HepG2 (cell line): ENCODE data around the gene CCDC116. TPM values are rescaled to one million over a fixed set of nuclear protein-coding genes. Genes with fewer than 3 reads are reported as not detected.

Experiments used
- ASH2L ChIP-seq: fragments of 300-600, 200-600 bp; sonication (generic); IDR thresholded peaks from 2 replicates; pipeline ENCODE4 v1.7.0; 2017; ENCODE audit warnings: low read depth, mild to moderate bottlenecking, moderate library complexity, mixed read lengths, low read length; ENCODE audit not compliant: insufficient read length
- FOSL2 ChIP-seq: sonication (generic); formaldehyde crosslinking; IDR thresholded peaks from 2 replicates; pipeline ENCODE4 v1.4.0; 2020; ENCODE audit warnings: missing genetic modification reagents
- FOXM1 ChIP-seq: sonication (generic); formaldehyde crosslinking; IDR thresholded peaks from 2 replicates; pipeline ENCODE4 v1.5.0; 2020; ENCODE audit warnings: missing genetic modification reagents
- FOXP4 ChIP-seq: sonication (generic); formaldehyde crosslinking; IDR thresholded peaks from 2 replicates; pipeline ENCODE4 v1.4.0; 2020; ENCODE audit warnings: missing genetic modification reagents
- HOXA9 ChIP-seq: sonication (generic); formaldehyde crosslinking; IDR thresholded peaks from 2 replicates; pipeline ENCODE4 v1.8.1; 2022; ENCODE audit warnings: missing genetic modification reagents, mild to moderate bottlenecking, moderate library complexity, borderline replicate concordance
- KLF11 ChIP-seq: IDR thresholded peaks from 2 replicates; pipeline ENCODE4 v1.6.1; 2016; ENCODE audit warnings: missing compliant biosample characterization
- LCORL ChIP-seq, 2 experiments: fragments of 450-650 bp in 1 of 2; sonication (generic) in 1 of 2; formaldehyde crosslinking in 1 of 2; IDR thresholded peaks; 2 replicates each; pipeline versions ENCODE4 v1.5.0 to v1.6.1; 2017 to 2020; ENCODE audit warnings: antibody characterized with exemption in 1 of 2, missing genetic modification reagents in 1 of 2
- MXD3 ChIP-seq: IDR thresholded peaks from 2 replicates; pipeline ENCODE4 v1.6.1; 2016; ENCODE audit warnings: mild to moderate bottlenecking, missing biosample characterization, missing genetic modification reagents
- STAT6 ChIP-seq: sonication (generic); formaldehyde crosslinking; IDR thresholded peaks from 2 replicates; pipeline ENCODE4 v1.4.0; 2020; ENCODE audit warnings: missing genetic modification reagents, mild to moderate bottlenecking, borderline replicate concordance
- TAF1 ChIP-seq: sonication (generic); formaldehyde crosslinking; IDR thresholded peaks from 2 replicates; pipeline ENCODE4 v1.4.0; 2020; ENCODE audit warnings: missing genetic modification reagents
- ZBED4 ChIP-seq: sonication (generic); formaldehyde crosslinking; IDR thresholded peaks from 2 replicates; pipeline ENCODE4 v1.4.0; 2020; ENCODE audit warnings: missing genetic modification reagents, borderline replicate concordance
- ZBTB7B ChIP-seq: sonication (generic); formaldehyde crosslinking; IDR thresholded peaks from 2 replicates; pipeline ENCODE4 v1.4.0; 2020; ENCODE audit warnings: missing genetic modification reagents
- ZFY ChIP-seq: sonication (generic); formaldehyde crosslinking; IDR thresholded peaks from 2 replicates; pipeline ENCODE4 v1.4.0; 2020; ENCODE audit warnings: missing genetic modification reagents
- ZNF235 ChIP-seq: sonication (generic); formaldehyde crosslinking; IDR thresholded peaks from 2 replicates; pipeline ENCODE4 v1.8.1; 2023; ENCODE audit warnings: mild to moderate bottlenecking, missing genetic modification reagents, borderline replicate concordance
- ZNF256 ChIP-seq: sonication (generic); formaldehyde crosslinking; conservative IDR thresholded peaks from 2 replicates; pipeline ENCODE4 v1.4.0; 2020; ENCODE audit warnings: missing genetic modification reagents
- ZNF446 ChIP-seq: sonication (generic); formaldehyde crosslinking; IDR thresholded peaks from 2 replicates; pipeline ENCODE4 v1.5.0; 2020; ENCODE audit warnings: mild to moderate bottlenecking, missing genetic modification reagents
- ZNF619 ChIP-seq: sonication (generic); formaldehyde crosslinking; IDR thresholded peaks from 2 replicates; pipeline ENCODE4 v1.4.0; 2020; ENCODE audit warnings: mild to moderate bottlenecking, missing genetic modification reagents
- ZZZ3 ChIP-seq: sonication (generic); formaldehyde crosslinking; IDR thresholded peaks from 2 replicates; pipeline ENCODE4 v1.4.0; 2020; ENCODE audit warnings: missing genetic modification reagents, mild to moderate bottlenecking, borderline replicate concordance
- polyA plus RNA-seq, 8 experiments: library from polyadenylated mRNA; depleted of rRNA in 3 of 8; stranded (reverse) in 7 of 8; unstranded in 1 of 8; fragments of >200 nt; fragmentation: Illumina TruSeq in 4 of 8; extraction: Trizol in 4 of 8; gene quantifications; 2 replicates each; pipeline versions ENCODE4 v1.2.1 to v1.2.3, GENCODE V29; 2011 to 2016; ENCODE audit warnings: low read depth in 4 of 8, missing spikeins in 1 of 8, mixed read lengths in 1 of 8; ENCODE audit not compliant: insufficient read depth in 1 of 8
- total RNA-seq, 5 experiments: library from RNA; depleted of rRNA; stranded (reverse); fragments of >200 nt; fragmentation: Illumina TruSeq; extraction: Trizol; gene quantifications; 2 replicates each; pipeline ENCODE4 v1.2.3, GENCODE V29; 2016; ENCODE audit warnings: low read depth in 1 of 5

The CCDC116 gene
- total and polyA plus RNA-seq, 2 of the 13 experiments (the other 11 are each of a cell fraction or from before 2014, with no cell fraction given): 0.15 to 0.33 TPM

- TF ChIP-seq ZBED4 (CRISPR knock-in tag) (peak; percentile 72; the same call in 1 of the 2 replicates), HOXA9 (0 out of 2 replicates have a peak, but pooled peaks have one; percentile 45), ZNF619 (CRISPR knock-in tag) (no peak; the same call in 1 of the 2 replicates), MXD3 (CRISPR knock-in tag) (peak; percentile 96), STAT6 (peak; percentile 81; the same call in 1 of the 2 replicates), ZNF235 (CRISPR knock-in tag) (peak; percentile 87), TAF1 (peak; percentile 79), ZNF256 (CRISPR knock-in tag) (peak; percentile 97), FOXM1 (CRISPR knock-in tag) (peak; percentile 81; the same call in 1 of the 2 replicates), LCORL (IDR thresholded peaks at IDR 0.05) (no peak), LCORL (CRISPR knock-in tag; IDR thresholded peaks at IDR 0.05) (peak; percentile 76), ZZZ3 (peak; percentile 77), FOXP4 (peak; percentile 64), ZBTB7B (CRISPR knock-in tag) (peak; percentile 68; the same call in 1 of the 2 replicates), FOSL2 (CRISPR knock-in tag) (peak; percentile 57), ZNF446 (CRISPR knock-in tag) (peak; percentile 38; the same call in 1 of the 2 replicates), KLF11 (CRISPR knock-in tag) (peak; percentile 70; the same call in 1 of the 2 replicates), ASH2L (peak; percentile 66), ZFY (CRISPR knock-in tag) (peak; percentile 88)
These were observed 3.1 kb upstream of the CCDC116 start, which contains the start of gene YDJC (continued) for GRCh38 chr22:21629255-21630149.
